Activated CD4-positive, alpha-beta T cell treated with anti-CD3 and anti-CD28 coated beads, Interleukin-2, amount 50 U/mL, for 48 hours (primary cell): ENCODE data around the gene USP5.

Experiments used
- DNase-seq, 2 experiments: peaks; one replicate each; pipeline ENCODE4 v3.0.0-alpha.2; 2020

USP5 gene

DNA sequence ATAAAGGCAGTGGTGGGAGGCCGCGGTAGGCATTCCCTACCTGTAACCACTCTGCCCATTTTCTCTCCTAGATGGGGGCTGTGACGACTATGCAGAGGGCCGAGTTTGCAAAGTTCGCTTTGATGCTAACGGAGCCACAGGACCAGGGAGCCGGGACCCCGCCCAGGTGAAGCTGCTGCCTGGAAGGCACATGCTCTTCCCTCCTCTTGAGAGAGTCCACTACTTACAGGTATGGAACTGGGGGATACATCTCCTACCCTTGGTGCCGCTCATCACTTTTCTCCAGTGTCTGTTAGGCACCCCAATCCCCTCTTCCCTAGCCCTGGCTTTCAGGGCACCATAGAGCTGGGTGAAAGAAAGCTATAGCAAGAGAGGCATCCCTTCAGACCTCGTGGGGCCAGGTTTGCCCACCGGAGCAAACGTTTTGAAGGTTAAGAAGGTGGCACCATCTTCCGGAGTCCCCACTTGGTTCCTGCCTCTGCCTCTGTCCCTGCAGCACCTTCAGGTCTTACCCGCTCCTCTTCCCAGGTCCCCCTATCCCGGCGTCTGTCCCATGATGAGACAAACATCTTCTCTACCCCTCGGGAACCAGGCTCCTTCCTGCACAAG lies 25.7 kb upstream of the USP5 start:
- no peak for DNase-seq

DNA sequence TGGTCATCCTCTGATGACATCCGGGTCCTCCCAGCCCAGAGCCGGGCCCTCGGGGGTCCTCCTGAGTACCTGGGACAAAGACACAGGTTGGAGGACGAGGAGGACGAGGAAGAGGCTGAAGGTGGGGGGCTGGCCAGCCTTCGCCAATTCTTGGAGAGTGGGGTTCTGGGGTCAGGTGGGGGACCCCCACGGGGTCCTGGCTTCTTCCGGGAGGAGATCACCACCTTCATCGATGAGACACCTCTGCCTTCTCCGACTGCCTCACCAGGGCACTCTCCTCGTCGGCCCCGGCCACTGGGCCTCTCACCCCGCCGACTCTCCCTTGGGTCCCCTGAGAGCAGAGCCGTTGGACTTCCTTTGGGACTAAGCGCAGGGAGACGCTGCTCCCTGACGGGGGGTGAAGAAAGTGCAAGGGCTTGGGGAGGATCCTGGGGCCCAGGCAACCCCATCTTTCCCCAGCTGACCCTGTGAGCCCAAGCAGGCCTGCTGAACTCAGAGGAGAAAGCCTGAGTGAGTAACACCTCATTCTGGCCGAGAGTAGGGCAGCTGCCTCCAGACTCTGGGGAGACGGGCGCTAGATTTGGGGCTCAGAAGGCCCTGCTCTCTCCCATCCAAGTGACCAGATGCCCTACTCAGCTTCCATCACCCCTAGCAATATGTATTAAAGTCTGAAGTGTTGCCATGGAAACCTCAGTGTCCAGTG lies 25.1 kb upstream of the USP5 start:
- no peak for DNase-seq

DNA sequence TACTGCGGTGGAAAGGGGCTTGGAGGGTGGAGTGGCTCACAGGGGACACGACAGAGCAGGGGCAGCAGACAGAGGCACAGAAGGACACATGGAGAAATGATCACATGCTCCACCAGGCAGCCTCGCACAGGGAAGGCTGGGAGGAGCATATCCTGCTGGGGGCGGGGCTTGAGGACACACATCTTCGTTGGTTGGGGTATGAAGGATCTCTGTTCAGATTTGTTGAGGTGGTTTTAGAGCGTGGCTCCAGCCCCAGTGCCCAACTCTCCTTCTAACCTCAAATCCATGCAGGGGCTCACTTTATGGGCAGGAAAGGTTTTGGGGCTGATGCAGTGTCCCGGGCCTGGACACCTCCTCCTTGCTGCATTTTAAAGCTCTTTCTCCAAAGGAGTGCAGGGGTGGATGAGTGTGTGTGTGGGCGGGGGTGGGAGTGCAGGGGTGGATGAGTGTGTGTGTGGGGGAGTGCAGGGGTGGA lies 24.5 kb upstream of the USP5 start:
- peak; percentile 78 to 81 for DNase-seq

DNA sequence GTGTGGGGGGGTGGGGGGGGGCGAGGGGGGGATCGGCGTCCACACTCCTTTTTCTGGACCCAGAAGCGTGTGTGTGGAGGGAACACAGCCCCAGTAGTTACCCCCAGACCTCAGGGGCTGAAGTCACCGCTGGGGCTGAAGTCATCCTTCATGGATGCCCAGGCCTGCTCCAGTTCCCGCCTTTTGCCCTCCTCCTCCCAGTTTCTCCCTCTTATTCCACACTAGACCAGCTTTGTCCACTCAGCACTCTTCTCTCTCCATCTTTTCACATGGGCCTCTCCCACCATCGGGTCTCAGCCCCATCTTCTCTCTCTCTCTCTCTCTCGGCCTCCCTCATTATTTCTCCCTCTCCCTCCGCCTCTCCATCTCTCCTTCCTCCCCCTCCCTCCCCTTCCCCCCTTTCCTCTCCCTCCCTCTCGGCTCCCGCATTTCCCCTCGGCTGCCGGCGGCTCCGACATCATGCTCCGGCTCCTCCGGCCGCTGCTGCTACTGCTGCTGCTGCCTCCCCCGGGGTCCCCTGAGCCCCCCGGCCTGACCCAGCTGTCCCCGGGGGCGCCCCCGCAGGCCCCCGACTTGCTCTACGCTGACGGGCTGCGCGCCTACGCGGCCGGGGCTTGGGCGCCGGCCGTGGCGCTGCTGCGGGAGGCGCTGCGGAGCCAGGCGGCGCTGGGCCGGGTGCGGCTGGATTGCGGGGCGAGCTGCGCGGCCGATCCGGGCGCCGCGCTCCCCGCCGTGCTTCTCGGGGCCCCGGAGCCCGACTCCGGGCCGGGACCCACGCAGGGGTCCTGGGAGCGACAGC lies 23.8 kb upstream of the USP5 start, which contains the start of gene P3H3:
P3H3 (plus strand) TSS at position 426 of the 799 bp plus-strand sequence; CDS start at position 460, 34 bp downstream.
- DNase-seq: no peak

DNA sequence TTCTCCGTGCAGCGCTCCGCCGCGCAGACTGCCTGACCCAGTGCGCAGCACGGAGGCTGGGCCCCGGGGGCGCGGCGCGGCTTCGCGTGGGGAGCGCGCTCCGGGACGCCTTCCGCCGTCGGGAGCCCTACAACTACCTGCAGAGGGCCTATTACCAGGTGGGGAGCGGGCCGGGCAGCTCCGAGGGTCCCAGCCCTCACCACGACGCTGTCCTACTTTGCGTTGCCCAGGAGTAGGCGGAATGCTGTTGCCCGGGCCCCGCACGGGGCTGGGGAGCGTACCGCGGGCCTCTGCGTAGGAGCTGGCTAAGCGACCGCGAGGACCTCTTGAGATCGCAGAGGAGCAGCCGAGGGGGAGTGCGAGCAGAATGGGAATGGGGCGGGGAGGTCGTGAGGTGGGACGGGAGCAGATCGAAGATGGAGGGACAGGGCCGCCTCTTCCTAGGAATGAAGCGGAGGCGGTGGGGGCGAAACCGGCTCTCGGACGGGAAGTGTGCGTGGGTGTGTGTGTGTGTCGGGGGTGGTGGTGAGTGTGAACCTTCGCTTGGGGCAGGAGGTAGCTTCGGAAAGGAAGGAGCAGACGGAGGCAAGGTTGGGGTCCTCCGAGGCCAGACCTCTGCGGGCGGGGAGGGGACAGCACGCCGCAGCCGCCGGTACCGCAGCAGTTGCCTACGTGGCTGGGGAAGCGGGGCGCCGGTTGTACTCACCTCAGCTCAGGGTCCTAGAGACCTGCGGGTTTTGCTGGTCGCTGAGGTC lies 23.0 kb upstream of the USP5 start:
- peak; percentile 38 to 44 for DNase-seq

DNA sequence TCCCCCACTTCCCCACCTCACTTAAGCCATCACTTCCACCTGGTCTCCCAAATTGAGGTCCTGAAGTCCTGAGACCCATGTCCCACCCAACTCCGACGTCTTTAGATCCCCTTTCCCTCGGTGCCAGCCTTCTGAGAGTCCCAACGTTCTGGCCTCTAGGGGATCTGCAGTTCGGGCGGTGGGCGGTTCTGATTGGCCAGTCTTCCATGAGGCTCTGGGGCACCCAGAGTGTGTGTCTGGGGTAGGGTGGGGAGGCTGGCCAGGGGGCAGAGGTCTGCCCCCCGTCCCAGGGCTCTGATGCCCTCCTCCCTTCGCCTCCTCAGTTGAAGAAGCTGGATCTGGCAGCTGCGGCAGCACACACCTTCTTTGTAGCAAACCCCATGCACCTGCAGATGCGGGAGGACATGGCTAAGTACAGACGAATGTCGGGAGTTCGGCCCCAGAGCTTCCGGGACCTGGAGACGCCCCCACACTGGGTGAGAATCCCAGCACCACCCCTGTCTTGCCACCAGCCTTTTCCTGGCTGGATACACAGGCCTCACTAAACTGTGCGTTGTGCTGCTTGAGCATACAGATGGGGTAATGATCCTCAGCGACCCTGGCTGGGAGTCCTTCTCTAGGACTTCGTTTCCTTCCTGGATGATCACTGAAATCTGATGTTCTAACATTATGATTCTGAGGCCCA lies 22.3 kb upstream of the USP5 start:
- DNase-seq: no peak

DNA sequence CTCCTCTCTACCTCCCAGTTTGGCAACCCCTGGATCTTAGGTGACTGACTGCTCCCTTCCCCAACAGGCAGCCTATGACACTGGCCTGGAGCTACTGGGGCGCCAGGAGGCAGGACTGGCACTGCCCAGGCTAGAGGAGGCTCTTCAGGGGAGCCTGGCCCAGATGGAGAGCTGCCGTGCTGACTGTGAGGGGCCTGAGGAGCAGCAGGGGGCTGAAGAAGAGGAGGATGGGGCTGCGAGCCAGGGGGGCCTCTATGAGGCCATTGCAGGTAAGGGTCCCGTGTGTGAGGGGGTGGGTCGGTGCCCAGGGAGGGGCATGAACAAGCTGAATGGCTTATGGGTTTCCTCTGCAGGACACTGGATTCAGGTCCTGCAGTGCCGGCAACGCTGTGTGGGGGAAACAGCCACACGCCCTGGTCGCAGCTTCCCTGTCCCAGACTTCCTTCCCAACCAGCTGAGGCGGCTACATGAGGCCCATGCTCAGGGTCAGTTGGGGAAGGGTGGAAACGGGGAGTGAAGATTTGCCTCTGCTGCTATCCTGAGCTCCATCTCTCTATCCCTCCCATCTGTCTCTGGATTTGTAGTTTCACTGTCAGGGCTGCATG lies 21.6 kb upstream of the USP5 start:
- no peak for DNase-seq

DNA sequence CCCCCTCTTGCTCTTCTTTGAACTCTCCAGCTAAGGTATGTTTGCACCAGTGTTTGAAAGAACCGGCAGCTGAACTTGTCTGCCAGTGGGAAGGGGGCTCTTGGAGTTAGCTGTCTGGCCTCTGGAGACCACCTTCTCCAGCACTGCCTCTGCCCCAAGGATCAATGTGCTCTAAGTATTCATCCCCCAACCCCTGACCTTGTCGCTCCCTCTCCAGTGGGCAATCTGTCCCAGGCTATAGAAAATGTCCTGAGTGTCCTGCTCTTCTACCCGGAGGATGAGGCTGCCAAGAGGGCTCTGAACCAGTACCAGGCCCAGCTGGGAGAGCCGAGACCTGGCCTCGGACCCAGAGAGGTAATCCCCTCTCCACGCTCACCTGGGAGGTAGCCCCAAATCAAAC lies 21.0 kb upstream of the USP5 start:
- DNase-seq: no peak

DNA sequence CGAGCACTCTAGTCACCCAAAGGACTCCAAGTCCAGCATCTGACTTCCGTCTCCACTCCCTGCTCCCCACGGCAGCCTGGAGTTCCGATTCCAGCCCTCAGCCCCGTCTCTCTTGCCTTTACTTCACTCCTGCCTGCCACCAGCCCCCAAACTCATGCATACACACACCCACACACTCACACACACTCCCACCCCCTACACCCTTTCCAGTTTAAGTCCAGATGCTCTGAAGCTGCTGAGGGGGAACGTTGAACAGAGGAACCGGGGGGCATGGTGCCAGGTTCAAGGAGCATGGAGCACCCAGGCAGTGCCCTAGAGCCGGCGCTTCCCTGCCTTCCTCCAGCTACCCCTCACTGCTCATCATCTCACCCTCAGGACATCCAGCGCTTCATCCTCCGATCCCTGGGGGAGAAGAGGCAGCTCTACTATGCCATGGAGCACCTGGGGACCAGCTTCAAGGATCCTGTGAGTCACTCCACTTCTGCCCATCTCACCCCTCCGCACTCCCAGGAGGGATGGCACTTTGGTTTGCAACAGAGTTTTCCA lies 20.4 kb upstream of the USP5 start:
- no peak for DNase-seq

DNA sequence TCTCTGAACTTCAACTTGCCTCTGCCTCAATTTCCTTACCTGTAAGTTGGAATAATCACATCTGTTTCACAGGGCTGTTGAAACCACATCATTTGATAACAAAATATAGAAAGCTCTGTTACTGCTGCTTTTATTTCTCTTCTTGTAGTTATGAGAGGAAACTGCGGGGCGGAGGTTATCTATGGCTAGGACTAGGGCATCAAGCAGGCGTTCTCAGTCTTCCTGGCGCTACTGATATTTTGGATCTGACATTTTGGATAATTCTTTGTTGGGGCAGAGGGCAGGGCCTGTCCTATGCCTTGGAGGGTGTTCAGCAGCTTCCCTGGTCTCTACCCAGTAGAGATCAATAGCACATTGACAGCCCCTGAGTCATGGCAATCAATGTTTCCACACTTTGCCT lies 19.8 kb upstream of the USP5 start:
- DNase-seq: no peak

DNA sequence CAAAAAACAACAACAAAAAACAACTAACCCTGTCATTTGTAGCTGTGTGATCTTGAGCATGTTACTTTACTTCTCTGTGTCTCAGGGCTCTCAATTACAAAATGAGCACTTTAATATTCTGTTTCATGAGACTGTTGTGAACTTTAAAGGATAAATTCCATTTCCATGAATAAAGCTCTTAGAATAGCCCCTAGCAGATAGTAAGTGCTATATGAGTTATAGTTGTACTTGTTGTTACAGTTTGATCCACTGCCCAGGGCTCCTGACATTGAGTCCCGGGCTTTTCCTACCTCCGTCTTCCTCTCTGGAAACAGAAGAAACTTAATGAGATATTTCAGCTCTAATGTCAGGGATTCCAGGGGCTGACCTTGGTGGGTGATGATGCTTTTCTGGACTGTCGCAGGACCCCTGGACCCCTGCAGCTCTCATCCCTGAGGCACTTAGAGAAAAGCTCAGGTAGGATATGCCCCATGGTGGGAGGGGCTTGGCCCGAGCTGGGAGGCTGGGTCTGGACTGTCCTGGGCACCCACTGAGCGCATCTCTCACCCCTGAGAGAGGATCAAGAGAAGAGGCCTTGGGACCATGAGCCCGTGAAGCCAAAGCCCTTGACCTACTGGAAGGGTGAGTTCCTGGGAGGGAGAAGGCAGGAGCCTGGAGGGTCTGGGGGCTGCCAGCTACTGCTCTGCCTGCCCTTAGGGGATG lies 18.6 kb upstream of the USP5 start:
- DNase-seq: no peak

DNA sequence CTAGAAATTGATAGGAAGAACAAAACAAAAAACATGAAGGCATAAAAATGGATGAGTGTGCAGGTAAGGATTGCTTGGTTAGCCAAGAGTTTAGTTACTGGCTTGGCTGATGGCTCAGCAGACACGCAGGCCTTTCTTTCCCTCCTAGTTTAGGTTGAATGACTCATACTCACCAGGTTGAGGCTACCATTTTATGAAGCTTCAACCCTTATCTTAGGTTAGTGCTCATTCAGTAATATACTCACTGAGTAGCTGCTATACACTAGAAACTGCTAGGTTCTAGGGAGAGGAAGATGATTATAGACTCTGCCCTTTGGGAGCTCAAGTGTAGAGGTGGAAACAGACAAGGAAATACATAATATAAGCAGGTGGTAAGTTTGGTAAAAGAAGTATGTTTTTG lies 17.7 kb upstream of the USP5 start:
- DNase-seq: no peak

DNA sequence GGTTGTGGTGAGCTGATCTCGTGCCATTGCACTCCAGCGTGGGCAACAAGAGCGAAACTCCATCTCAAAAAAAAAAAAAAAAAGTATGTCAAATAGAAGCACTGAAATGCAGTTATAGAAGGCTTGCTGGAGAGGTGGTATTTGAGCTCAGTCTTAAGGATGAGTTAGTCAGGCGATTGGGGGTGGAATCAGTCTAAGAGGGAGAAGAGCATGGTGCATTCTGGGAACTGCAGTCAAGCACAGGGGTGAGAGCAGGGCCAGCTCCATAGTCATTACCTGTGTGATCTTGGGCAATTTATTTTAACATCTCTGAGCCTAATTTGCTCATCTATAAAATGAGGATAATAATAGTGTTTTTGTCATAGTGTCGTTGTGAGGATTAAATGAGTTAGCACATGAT lies 17.1 kb upstream of the USP5 start:
- no peak for DNase-seq

DNA sequence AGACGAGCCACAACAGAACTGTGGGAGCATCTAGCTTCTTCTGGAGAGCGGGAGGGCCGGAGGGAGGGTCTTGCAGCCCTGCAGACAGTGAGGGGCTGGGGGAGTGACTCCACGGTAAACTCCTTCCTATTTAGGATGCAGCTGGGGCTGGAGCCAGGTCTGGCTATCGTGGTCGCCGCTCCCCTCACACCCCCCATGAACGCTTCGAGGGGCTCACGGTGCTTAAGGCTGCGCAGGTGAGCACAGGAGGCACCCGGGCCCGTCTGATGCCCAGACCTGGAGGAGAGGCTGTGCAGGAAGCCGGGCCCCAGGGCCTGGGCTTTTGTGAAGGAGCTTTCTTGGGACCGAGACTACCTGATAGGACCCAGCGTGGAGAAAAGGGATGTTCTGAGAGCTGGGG lies 15.1 kb upstream of the USP5 start:
- DNase-seq: no peak

DNA sequence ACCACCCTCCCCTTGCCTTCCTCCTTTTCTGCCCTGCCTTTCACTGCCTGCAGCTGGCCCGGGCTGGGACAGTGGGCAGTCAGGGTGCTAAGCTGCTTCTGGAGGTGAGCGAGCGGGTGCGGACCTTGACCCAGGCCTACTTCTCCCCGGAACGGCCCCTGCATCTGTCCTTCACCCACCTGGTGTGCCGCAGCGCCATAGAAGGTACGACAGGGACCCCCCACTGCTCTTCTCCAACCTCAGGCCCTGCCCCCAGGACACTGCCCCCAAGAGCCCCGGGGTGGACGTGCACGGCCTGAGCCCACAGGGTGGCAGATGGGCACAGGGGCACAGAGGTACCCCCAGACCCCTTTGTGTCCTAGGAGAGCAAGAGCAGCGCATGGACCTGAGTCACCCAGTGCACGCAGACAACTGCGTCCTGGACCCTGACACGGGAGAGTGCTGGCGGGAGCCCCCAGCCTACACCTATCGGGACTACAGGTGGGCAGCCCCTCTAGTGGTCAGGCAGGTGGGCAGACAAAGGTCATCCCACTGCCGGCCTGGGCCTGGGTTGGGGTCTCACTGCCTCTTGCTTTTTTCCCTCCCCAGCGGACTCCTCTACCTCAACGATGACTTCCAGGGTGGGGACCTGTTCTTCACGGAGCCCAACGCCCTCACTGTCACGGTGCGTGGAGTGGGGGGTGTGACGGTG lies 14.4 kb upstream of the USP5 start:
- DNase-seq: no peak

DNA sequence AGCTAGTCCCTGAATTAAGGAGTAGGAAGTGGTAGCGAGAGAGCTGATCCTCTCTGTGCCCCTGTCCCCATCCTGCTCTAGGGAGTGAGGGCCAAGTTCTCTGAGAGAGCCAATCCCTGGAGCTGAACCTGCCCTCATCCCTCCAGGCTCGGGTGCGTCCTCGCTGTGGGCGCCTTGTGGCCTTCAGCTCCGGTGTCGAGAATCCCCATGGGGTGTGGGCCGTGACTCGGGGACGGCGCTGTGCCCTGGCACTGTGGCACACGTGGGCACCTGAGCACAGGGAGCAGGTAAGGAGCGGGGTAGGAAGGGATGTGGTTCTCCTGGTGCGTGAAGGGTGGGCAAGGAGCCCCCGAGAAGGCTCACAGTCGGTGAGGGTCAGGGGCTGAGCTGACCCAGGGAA lies 13.1 kb upstream of the USP5 start:
- DNase-seq: no peak

DNA sequence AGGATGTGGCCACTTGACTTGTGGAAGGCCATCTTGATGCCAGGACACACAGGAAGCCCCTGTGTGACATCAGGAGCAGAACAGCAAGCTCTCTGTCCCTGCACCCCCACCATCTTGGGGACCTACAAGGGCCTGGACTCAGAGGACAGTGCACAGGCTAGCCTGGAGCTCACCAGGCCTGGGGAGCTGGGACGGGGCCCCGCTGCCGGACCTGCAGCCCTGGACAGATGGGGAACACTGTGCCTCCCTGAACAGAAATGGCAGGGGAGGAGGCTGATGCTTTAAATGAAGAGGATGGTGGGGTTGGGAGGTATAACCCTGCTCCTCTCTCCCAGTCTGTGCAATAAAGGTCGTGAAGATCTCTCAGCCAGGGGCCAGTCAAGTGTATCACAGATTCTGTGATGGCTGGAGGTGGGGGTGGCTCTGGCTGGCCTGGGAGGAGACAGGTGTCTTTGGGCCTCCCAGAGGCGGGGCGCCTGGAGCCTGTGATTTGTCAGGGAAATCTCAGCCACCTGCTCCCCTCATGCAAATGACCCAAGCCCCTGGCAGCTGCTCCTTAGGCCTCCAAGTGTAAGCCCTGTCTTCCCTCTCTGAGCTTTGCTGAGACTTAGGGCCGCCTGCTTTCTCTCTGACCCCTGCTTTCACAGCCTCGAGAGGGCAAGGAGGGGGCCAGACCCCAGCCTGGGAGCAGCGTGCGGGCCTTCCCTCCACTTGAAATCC lies 12.3 kb upstream of the USP5 start:
- no peak for DNase-seq

DNA sequence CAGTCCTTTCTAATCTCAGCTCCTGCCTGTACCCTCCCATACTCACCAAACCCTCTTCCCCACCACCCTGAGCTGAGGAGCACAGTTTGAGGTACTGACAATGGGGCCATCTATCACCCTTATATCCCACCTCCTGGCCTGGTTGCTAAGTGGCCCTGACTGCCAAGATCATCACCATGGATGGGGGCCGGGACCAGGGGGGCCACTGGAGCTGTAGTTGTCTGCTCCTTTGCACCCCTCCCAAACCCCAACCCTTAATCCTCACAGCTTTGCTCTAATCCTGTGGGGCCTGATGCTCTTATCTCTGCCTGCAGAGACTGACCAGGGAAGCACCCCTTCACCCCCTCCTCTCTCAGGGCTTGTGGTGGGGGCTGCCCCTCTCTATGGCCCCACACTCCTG lies 11.6 kb upstream of the USP5 start:
- no peak for DNase-seq

DNA sequence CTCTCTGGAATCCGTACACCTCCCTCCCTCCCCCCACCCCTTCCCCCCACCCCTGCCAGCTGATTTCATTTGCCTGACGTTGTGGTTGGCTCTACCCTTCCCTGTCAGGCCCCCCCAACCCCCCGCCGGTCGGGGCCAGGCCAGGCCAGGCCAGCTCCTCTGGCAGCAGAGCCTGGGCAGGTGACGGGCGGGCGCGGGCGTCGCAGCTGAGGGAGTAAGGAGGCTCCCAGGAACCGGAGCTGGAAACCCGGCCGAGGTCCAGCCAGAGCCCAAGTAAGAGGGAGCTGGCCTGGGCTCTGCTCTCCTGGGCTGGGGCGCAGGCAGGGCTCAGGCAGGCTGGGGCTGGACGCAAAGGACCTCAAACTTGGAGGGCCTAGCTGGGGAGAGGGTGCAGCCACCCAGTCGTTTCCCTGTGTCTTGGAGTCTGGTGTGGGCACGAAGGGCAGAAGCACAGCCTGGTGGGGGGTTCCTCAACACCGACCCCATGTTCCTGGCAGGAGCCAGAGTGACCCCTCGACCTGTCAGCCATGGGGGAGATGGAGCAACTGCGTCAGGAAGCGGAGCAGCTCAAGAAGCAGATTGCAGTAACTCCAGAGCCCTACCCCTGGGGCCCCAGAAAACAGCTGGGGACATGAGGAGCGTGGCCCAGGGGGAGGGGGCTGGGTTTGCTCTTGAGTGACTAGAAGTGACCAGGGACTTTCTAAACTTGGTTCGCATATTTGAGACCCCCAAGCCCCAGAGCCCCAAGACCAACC lies 11.0 kb upstream of the USP5 start, which contains the start of gene GNB3:
GNB3 (plus strand) TSS at position 165 of the 755 bp plus-strand sequence; CDS start at position 528, 363 bp downstream.
- no peak for DNase-seq
